Glutamatergic neuron (in vitro differentiated cells): ENCODE results near the gene KRTAP27-1. TPM values are rescaled to one million over a fixed set of nuclear protein-coding genes. Genes with fewer than 3 reads are reported as not detected.

Experiments used
- DNase-seq: peaks from one replicate; pipeline ENCODE4 v3.0.0; 2022
- H3K27ac Mint-ChIP-seq: one replicate; pipeline ENCODE4 v1.8.0; 2020; ENCODE audit warnings: mild to moderate bottlenecking, mixed read lengths, inconsistent platforms; ENCODE audit not compliant: unreplicated experiment
- H3K27me3 Mint-ChIP-seq: one replicate; pipeline ENCODE4 v1.8.0; 2020; ENCODE audit warnings: mild to moderate bottlenecking, moderate library complexity, mixed read lengths, inconsistent platforms; ENCODE audit not compliant: unreplicated experiment
- H3K36me3 Mint-ChIP-seq: one replicate; pipeline ENCODE4 v1.8.0; 2020; ENCODE audit warnings: mild to moderate bottlenecking, mixed read lengths, inconsistent platforms; ENCODE audit not compliant: unreplicated experiment
- H3K4me1 Mint-ChIP-seq: one replicate; pipeline ENCODE4 v1.8.0; 2020; ENCODE audit warnings: mild to moderate bottlenecking, low read depth, mixed read lengths, inconsistent platforms; ENCODE audit not compliant: unreplicated experiment
- H3K4me3 Mint-ChIP-seq: one replicate; pipeline ENCODE4 v1.8.0; 2020; ENCODE audit warnings: mild to moderate bottlenecking, mixed read lengths, inconsistent platforms; ENCODE audit not compliant: unreplicated experiment
- H3K9me3 Mint-ChIP-seq: one replicate; pipeline ENCODE4 v1.8.0; 2020; ENCODE audit warnings: mild to moderate bottlenecking, moderate library complexity, mixed read lengths, inconsistent platforms; ENCODE audit not compliant: unreplicated experiment
- CTCF ChIP-seq: fragments of 200-600 bp; sonication (generic); IDR thresholded peaks from one replicate; pipeline ENCODE4 v1.5.0; 2021; ENCODE audit not compliant: partially characterized antibody, unreplicated experiment
- total RNA-seq: library from RNA; stranded (reverse); fragmentation: NEBNext Ultra II Directional; extraction: Animal tissue kit (Norgen Biotek cat#: 25700); gene quantifications from one replicate; pipeline ENCODE4 v1.2.1, GENCODE V29; 2021; ENCODE audit not compliant: unreplicated experiment

KRTAP27-1 gene
- total RNA-seq, 1 donor from 2014 or later, result not detected

- no peak for DNase-seq
- no peaks in the 10 kb centered on the region for H3K4me1 Mint-ChIP-seq
- no peak overlapping the region for H3K4me3 Mint-ChIP-seq
- TF ChIP-seq CTCF, result no peak
- no peak overlapping the region for H3K27ac Mint-ChIP-seq
- H3K36me3 Mint-ChIP-seq, result no peaks in the 10 kb centered on the region
- H3K9me3 Mint-ChIP-seq, result no peaks in the 10 kb centered on the region
- no peaks in the 10 kb centered on the region for H3K27me3 Mint-ChIP-seq
Measured at GRCh38 chr21:30351534-30351933, 14.0 kb upstream of the KRTAP27-1 start.

GRCh38 chr21:30349572-30349971 is 12.1 kb upstream of the KRTAP27-1 start:
- Mint-ChIP-seq H3K27ac (no peak overlapping the region), H3K27me3 (no peaks in the 10 kb centered on the region), H3K36me3 (peaks cover 13% of the 10 kb centered on the region), H3K4me1 (no peaks in the 10 kb centered on the region), H3K4me3 (no peak overlapping the region), H3K9me3 (peaks cover 2% of the 10 kb centered on the region)
- no peak for DNase-seq
- TF ChIP-seq CTCF, result no peak

GRCh38 chr21:30348506-30348905 is 11.0 kb upstream of the KRTAP27-1 start, which contains the start of gene KRTAP23-1:
KRTAP23-1 (minus strand) TSS chr21:30348606; CDS start chr21:30348606, 0 bp downstream.
- no peak for TF ChIP-seq CTCF
- Mint-ChIP-seq H3K27me3 (no peaks in the 10 kb centered on the region), H3K36me3 (peaks cover 13% of the 10 kb centered on the region), H3K27ac (no peak within 1 kb of the TSS), H3K9me3 (peaks cover 2% of the 10 kb centered on the region), H3K4me3 (no peak within 1 kb of the TSS), H3K4me1 (no peaks in the 10 kb centered on the region)
- no peak for DNase-seq

GRCh38 chr21:30345014-30345413 is 7.5 kb upstream of the KRTAP27-1 start:
- no peak for TF ChIP-seq CTCF
- Mint-ChIP-seq H3K27ac (no peak overlapping the region), H3K27me3 (no peaks in the 10 kb centered on the region), H3K4me1 (no peaks in the 10 kb centered on the region), H3K9me3 (peaks cover 2% of the 10 kb centered on the region), H3K36me3 (peaks cover 13% of the 10 kb centered on the region), H3K4me3 (no peak overlapping the region)
- no peak for DNase-seq

GRCh38 chr21:30340714-30341573 is 3.5 kb upstream of the KRTAP27-1 start:
- Mint-ChIP-seq H3K27ac (no peak overlapping the region), H3K27me3 (no peaks in the 10 kb centered on the region), H3K36me3 (peaks cover 10% of the 10 kb centered on the region), H3K4me3 (no peak overlapping the region), H3K4me1 (no peaks in the 10 kb centered on the region), H3K9me3 (no peaks in the 10 kb centered on the region)
- peak; percentile 61 for DNase-seq
- TF ChIP-seq CTCF, result peak; percentile 99
